ENCODE results near the gene KDM1A.

DNA sequence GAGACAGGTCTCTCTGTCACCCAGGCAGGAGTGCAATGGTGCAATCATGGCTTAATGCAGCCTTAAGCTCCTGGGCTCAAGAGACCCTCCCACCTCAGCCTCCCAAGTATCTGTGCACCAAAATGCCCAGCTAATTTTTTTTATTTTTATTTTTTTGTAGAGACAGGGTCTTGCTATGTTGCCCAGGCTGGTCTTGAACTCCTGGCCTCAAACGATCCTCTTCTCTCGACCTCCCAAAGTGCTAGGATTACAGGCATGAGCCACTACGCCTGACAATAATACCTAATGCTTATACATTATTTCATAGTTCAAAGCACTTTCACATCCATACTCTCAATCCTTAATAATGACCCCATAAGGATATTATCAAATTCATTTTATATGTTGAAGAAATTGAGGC is 101.1 kb downstream of the KDM1A start:
- TF ChIP-seq SREBF2 (IDR thresholded peaks at IDR 0.05) (no peak), MAFK (IDR thresholded peaks at IDR 0.05; ENCODE audit: partially characterized antibody) (no peak), EP300 (IDR thresholded peaks at IDR 0.05) (no peak), POLR2A (IDR thresholded peaks at IDR 0.05; ENCODE audit: low read length) (no peak), CHD2 (IDR thresholded peaks at IDR 0.05; ENCODE audit: low read length, partially characterized antibody) (no peak), PHF8 (IDR thresholded peaks at IDR 0.05; ENCODE audit: borderline replicate concordance, low read depth) (no peak), POLR2AphosphoS2 (conservative IDR thresholded peaks at IDR 0.05; ENCODE audit: low read length) (no peak), RAD21 (conservative IDR thresholded peaks at IDR 0.05 in 1 of 2, IDR thresholded peaks at IDR 0.05 in 1 of 2) (no peak), ESRRA (IDR thresholded peaks at IDR 0.05; ENCODE audit: borderline replicate concordance, low read length) (no peak), NR3C1 (IDR thresholded peaks at IDR 0.05) (no peak)
- TF ChIP-seq, protein P1, sequence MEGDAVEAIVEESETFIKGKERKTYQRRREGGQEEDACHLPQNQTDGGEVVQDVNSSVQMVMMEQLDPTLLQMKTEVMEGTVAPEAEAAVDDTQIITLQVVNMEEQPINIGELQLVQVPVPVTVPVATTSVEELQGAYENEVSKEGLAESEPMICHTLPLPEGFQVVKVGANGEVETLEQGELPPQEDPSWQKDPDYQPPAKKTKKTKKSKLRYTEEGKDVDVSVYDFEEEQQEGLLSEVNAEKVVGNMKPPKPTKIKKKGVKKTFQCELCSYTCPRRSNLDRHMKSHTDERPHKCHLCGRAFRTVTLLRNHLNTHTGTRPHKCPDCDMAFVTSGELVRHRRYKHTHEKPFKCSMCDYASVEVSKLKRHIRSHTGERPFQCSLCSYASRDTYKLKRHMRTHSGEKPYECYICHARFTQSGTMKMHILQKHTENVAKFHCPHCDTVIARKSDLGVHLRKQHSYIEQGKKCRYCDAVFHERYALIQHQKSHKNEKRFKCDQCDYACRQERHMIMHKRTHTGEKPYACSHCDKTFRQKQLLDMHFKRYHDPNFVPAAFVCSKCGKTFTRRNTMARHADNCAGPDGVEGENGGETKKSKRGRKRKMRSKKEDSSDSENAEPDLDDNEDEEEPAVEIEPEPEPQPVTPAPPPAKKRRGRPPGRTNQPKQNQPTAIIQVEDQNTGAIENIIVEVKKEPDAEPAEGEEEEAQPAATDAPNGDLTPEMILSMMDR (IDR thresholded peaks at IDR 0.05) = no peak
- TF ChIP-seq, protein P2, sequence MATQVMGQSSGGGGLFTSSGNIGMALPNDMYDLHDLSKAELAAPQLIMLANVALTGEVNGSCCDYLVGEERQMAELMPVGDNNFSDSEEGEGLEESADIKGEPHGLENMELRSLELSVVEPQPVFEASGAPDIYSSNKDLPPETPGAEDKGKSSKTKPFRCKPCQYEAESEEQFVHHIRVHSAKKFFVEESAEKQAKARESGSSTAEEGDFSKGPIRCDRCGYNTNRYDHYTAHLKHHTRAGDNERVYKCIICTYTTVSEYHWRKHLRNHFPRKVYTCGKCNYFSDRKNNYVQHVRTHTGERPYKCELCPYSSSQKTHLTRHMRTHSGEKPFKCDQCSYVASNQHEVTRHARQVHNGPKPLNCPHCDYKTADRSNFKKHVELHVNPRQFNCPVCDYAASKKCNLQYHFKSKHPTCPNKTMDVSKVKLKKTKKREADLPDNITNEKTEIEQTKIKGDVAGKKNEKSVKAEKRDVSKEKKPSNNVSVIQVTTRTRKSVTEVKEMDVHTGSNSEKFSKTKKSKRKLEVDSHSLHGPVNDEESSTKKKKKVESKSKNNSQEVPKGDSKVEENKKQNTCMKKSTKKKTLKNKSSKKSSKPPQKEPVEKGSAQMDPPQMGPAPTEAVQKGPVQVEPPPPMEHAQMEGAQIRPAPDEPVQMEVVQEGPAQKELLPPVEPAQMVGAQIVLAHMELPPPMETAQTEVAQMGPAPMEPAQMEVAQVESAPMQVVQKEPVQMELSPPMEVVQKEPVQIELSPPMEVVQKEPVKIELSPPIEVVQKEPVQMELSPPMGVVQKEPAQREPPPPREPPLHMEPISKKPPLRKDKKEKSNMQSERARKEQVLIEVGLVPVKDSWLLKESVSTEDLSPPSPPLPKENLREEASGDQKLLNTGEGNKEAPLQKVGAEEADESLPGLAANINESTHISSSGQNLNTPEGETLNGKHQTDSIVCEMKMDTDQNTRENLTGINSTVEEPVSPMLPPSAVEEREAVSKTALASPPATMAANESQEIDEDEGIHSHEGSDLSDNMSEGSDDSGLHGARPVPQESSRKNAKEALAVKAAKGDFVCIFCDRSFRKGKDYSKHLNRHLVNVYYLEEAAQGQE (IDR thresholded peaks at IDR 0.05) = no peak

Measured in A549 (cell line).